HepG2 (cell line): ENCODE data around the gene TAOK3. TPM values are rescaled to one million over a fixed set of nuclear protein-coding genes. Genes with fewer than 3 reads are reported as not detected.

Experiments
- ATAC-seq: fragments of 200-7000 bp; cut with Tn5 transposase; 3 replicates; pipeline ENCODE4 v1.9.1; 2020; ENCODE audit warnings: mild to moderate bottlenecking, moderate library complexity
- BruUV-seq: library from RNA; stranded (reverse); fragments of 400-500 nt; replicated peaks from 2 replicates; lab custom pipeline; 2021; lab: Mats Ljungman, UMichigan
- CTCF ChIA-PET: fragments of 300-600 bp; formaldehyde crosslinking; extraction: SDS; loops from one replicate; lab custom pipeline; 2021; ENCODE audit warnings: low total read pairs, inconsistent platforms, low intra/inter-chr PET ratio; lab: Yijun Ruan, JAX
- POLR2A ChIA-PET: fragments of 350-600 bp; sonication (Branson Sonifier 250); formaldehyde crosslinking; loops from one replicate; lab custom pipeline; 2020; ENCODE audit warnings: antibody characterized with exemption, inconsistent platforms; lab: Yijun Ruan, JAX
- DNase-seq: peaks from one replicate; pipeline ENCODE4 v3.0.0-alpha.2; 2015; ENCODE audit warnings: low spot score
- FAIRE-seq: peaks from 3 replicates; lab custom pipeline; 2011; peaks lifted over from hg19 to GRCh38; lab: Jason Lieb, UNC
- H2AFZ ChIP-seq: one replicate; pipeline ENCODE4 v1.6.1; 2011; ENCODE audit warnings: low read length, inconsistent platforms
- H3K27ac ChIP-seq: fragments of 300-600 bp; 3 replicates; pipeline ENCODE4 v1.8.0; 2011; ENCODE audit warnings: mixed run types, mild to moderate bottlenecking, mixed read lengths, low read length, inconsistent platforms; ENCODE audit not compliant: insufficient read depth; ENCODE audit errors: extremely low read length
- H3K27me3 ChIP-seq, 2 experiments: fragments of 200-600 bp in 1 of 2; 2 replicates in 1 of 2; 3 replicates in 1 of 2; pipeline versions ENCODE4 v1.6.0 to v1.8.0; 2011; ENCODE audit warnings: low read length in 2 of 2, mild to moderate bottlenecking in 2 of 2, moderate library complexity in 2 of 2, inconsistent platforms in 1 of 2; ENCODE audit not compliant: insufficient read depth in 2 of 2, control insufficient read depth in 1 of 2
- H3K36me3 ChIP-seq, 2 experiments: fragments of 200-600 bp in 1 of 2; replicated peaks in 1 of 2; 2 replicates in 1 of 2; 3 replicates in 1 of 2; pipeline versions ENCODE4 v1.5.1 to v1.8.0; 2011; ENCODE audit warnings: low read length in 2 of 2, inconsistent platforms in 1 of 2; ENCODE audit not compliant: insufficient read depth in 2 of 2, control insufficient read depth in 1 of 2
- H3K4me1 ChIP-seq: 2 replicates; pipeline ENCODE4 v1.5.1; 2012; ENCODE audit warnings: low read length, inconsistent platforms; ENCODE audit not compliant: insufficient read depth
- H3K4me2 ChIP-seq: 2 replicates; pipeline ENCODE4 v1.6.0; 2011; ENCODE audit warnings: low read depth, low read length, inconsistent platforms
- H3K4me3 ChIP-seq, 3 experiments: fragments of 200-600 bp in 1 of 3; sonication (generic), shearing (Covaris generic) in 1 of 3; replicated peaks in 1 of 3; 2 replicates each; pipeline ENCODE4 v1.5.1; 2011 to 2016; ENCODE audit warnings: low read length in 3 of 3, inconsistent platforms in 2 of 3, low read depth in 2 of 3, mild to moderate bottlenecking in 2 of 3, control low read depth in 1 of 3, mixed read lengths in 1 of 3; ENCODE audit not compliant: insufficient read depth in 1 of 3
- H3K79me2 ChIP-seq: one replicate; pipeline ENCODE4 v1.6.1; 2011; ENCODE audit warnings: low read length, inconsistent platforms; ENCODE audit not compliant: insufficient read depth
- H3K9ac ChIP-seq: 2 replicates; pipeline ENCODE4 v1.6.0; 2011; ENCODE audit warnings: mild to moderate bottlenecking, low read depth, low read length, inconsistent platforms; ENCODE audit not compliant: insufficient read depth
- H3K9me3 ChIP-seq: 2 replicates; pipeline ENCODE4 v1.5.1; 2012; ENCODE audit warnings: mild to moderate bottlenecking, low read length
- H4K20me1 ChIP-seq: 2 replicates; pipeline ENCODE4 v1.6.0; 2011; ENCODE audit warnings: inconsistent platforms, mild to moderate bottlenecking, low read length, moderate library complexity; ENCODE audit not compliant: insufficient read depth
- HMG20A ChIP-seq: IDR thresholded peaks from 2 replicates; pipeline ENCODE4 v1.6.1; 2016; ENCODE audit warnings: borderline replicate concordance
- IRX3 ChIP-seq: sonication (generic); formaldehyde crosslinking; IDR thresholded peaks from 2 replicates; pipeline ENCODE4 v1.8.1; 2023; ENCODE audit warnings: mild to moderate bottlenecking, low read depth, missing genetic modification reagents, borderline replicate concordance
- TFAP4 ChIP-seq: sonication (generic); IDR thresholded peaks from 2 replicates; pipeline ENCODE4 v1.6.1; 2016; ENCODE audit warnings: low read depth, borderline replicate concordance
- YEATS4 ChIP-seq: sonication (generic); formaldehyde crosslinking; IDR thresholded peaks from 2 replicates; pipeline ENCODE4 v1.4.0; 2020; ENCODE audit warnings: missing genetic modification reagents, borderline replicate concordance
- ZFX ChIP-seq: sonication (generic); formaldehyde crosslinking; IDR thresholded peaks from 2 replicates; pipeline ENCODE4 v1.4.0; 2020; ENCODE audit warnings: mild to moderate bottlenecking, low read depth, missing genetic modification reagents, moderate library complexity
- ZNF850 ChIP-seq: sonication (generic); formaldehyde crosslinking; conservative IDR thresholded peaks from 2 replicates; pipeline ENCODE4 v1.9.0; 2021; ENCODE audit warnings: mild to moderate bottlenecking, missing genetic modification reagents
- ZNF878 ChIP-seq: sonication (generic); formaldehyde crosslinking; IDR thresholded peaks from 2 replicates; pipeline ENCODE4 v1.8.1; 2023; ENCODE audit warnings: mild to moderate bottlenecking, missing genetic modification reagents, moderate library complexity
- WGBS: methylation state at CpG from one replicate; pipeline ENCODE4 v1.1.6; 2017; ENCODE audit warnings: low lambda C conversion rate; 5-methylcytosine and 5-hydroxymethylcytosine counted together
- in situ Hi-C: cut with HindIII; loops from 2 replicates; pipeline ENCODE4 v1.10.0; 2017; ENCODE audit warnings: low pct_unique_long_range_greater_than_20kb; ENCODE audit not compliant: extremely low pct_ligation_motif_present
- intact Hi-C: fragments of 100-400 bp; cut with micrococcal nuclease; formaldehyde crosslinking; loops from one replicate; pipeline ENCODE4 v1.10.0; 2022; ENCODE audit not compliant: unreplicated experiment
- polyA plus RNA-seq, 8 experiments: library from polyadenylated mRNA; depleted of rRNA in 3 of 8; stranded (reverse) in 7 of 8; unstranded in 1 of 8; fragments of >200 nt; fragmentation: Illumina TruSeq in 4 of 8; extraction: Trizol in 4 of 8; gene quantifications; 2 replicates each; pipeline versions ENCODE4 v1.2.1 to v1.2.3, GENCODE V29; 2011 to 2016; ENCODE audit warnings: low read depth in 4 of 8, missing spikeins in 1 of 8, mixed read lengths in 1 of 8; ENCODE audit not compliant: insufficient read depth in 1 of 8
- total RNA-seq, 5 experiments: library from RNA; depleted of rRNA; stranded (reverse); fragments of >200 nt; fragmentation: Illumina TruSeq; extraction: Trizol; gene quantifications; 2 replicates each; pipeline ENCODE4 v1.2.3, GENCODE V29; 2016; ENCODE audit warnings: low read depth in 1 of 5

Gene TAOK3
- total and polyA plus RNA-seq, 2 of the 13 experiments (the other 11 are each of a cell fraction or from before 2014, with no cell fraction given): 10.4 to 12.3 TPM

GRCh38 chr12:118377021-118377883 lies 4.5 kb upstream of the TAOK3 start:
- peak overlapping the region; percentile 96 for H3K4me2 ChIP-seq
- TF ChIP-seq IRX3 (CRISPR knock-in tag) (no peak), TFAP4 (0 out of 2 replicates have a peak, but pooled peaks have one; percentile 12), ZNF850 (CRISPR knock-in tag) (0 out of 2 replicates have a peak, but pooled peaks have one; percentile 20), ZFX (CRISPR knock-in tag) (no peak; the same call in 1 of the 2 replicates), HMG20A (CRISPR knock-in tag) (no peak), ZNF878 (CRISPR knock-in tag) (no peak), YEATS4 (0 out of 2 replicates have a peak, but pooled peaks have one; percentile 15)
- TF ChIP-seq, all 625 proteins: peak for 3
- in situ Hi-C loops (no loop called here), intact Hi-C loops (no loop called here)
- DNase-seq (no peak), FAIRE-seq (no peak), ATAC-seq (no peak)
- Histone ChIP-seq H3K27me3 (no peaks in the 10 kb centered on the region; a peak in 1 of 5 replicates), H3K36me3 (peaks cover 7 to 16% of the 10 kb centered on the region in 2 experiments; a peak in 4 of 5 replicates), H3K4me3 (peak overlapping the region; percentile 74 to 92 (median 86)), H3K27ac (peak overlapping the region; percentile 88), H3K79me2 (peaks cover 28% of the 10 kb centered on the region), H3K4me1 (peaks cover 22% of the 10 kb centered on the region), H2AFZ (peak overlapping the region; percentile 63), H3K9me3 (no peaks in the 10 kb centered on the region), H4K20me1 (peaks cover 8% of the 10 kb centered on the region; the same call in 1 of the 2 replicates), H3K9ac (peak overlapping the region; percentile 88)
- CTCF ChIA-PET: interaction anchor here (0.7 to 1.7 kb wide), 4 partner anchors 195 to 256 kb away, joined by 3 to 17 read pairs (median 4); no protein-coding TSS in a partner anchor
- BruUV-seq: TSS peak; percentile 26
- WGBS: under 1% methylated on average over 19 of the region's 22 CpGs
- POLR2A ChIA-PET: interaction anchor here (1.0 to 2.2 kb wide), 5 partner anchors 19 to 257 kb away, joined by 4 to 20 read pairs (median 7); partner anchors contain the start of gene PEBP1
